GM12864 (cell line): ENCODE measurements around the gene SNTA1.
"Not testable (repeated sequence)": the region's sequence is repeated elsewhere in the genome, so short reads cannot be mapped to it uniquely, and the experiment has no call there.

Source experiments
- DNase-seq: peaks from one replicate; pipeline ENCODE4 v3.0.0-alpha.2; 2011; ENCODE audit warnings: low read depth
- H3K4me3 ChIP-seq: 2 replicates; pipeline ENCODE4 v1.5.1; 2011; ENCODE audit warnings: mild to moderate bottlenecking, low read depth, low read length, control low read depth
- CTCF ChIP-seq: IDR thresholded peaks from 2 replicates; pipeline ENCODE4 v1.5.1; 2011; ENCODE audit warnings: low read depth, mild to moderate bottlenecking, moderate library complexity, low read length, control low read depth, inconsistent platforms; ENCODE audit errors: missing control alignments

SNTA1 gene

DNA sequence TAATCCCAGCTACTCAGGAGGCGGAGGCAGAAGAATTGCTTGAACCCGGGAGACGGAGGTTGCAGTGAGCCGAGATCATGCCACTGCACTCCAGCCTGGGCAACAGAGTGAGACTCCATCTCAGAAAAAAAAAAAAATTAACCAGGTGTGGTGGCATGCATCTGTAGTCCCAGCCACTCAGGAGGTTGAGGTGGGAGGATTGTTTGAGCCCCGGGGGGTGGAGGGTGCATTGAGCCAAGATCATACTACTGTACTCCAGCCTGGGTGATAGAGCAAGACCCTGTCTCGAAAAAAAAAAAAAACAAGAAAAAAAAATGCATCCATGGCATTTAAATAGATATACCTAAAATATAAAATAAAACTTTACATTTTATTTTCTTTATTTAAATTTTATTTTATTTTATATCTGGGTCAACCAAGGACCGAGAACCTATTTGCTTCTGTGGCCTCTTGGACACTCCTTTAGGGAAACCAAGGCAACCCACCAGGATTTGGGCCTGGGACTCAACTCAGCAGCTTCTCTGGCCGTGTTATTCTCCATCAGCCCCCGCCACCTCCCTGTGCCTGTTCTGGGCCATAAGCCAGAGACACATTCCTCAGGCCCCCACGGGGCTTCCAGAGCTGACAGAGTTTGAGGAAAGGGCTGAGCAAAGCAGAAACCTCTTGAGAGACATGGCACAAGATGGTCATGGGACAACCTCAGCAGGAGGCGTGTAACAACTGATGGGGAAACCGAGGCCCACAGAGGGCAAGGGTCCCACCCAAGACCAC is 6.2 kb downstream of the SNTA1 start:
- no peak for DNase-seq
- no peak overlapping the region for H3K4me3 ChIP-seq
- no peak for TF ChIP-seq CTCF

DNA sequence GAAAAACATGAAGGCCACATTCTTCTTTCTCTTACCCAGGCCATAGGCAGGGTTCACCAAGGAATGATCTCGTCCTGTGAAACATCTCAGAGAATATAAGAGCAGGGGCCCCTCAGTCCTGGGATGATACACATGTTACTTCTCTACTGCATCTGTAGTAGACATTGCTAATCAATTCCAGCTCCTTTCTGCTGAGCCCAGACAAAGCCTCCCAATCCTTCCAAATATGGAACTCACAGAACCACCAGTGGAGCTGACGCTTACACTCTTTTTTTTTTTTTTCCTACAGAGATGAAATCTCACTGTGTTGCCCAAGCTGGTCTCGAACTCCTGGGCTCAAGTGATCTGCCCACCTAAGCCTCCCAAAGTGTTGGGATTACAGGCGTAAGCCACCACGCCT is 9.1 kb downstream of the SNTA1 start:
- no peak for TF ChIP-seq CTCF
- no peak overlapping the region for H3K4me3 ChIP-seq
- DNase-seq, result no peak

DNA sequence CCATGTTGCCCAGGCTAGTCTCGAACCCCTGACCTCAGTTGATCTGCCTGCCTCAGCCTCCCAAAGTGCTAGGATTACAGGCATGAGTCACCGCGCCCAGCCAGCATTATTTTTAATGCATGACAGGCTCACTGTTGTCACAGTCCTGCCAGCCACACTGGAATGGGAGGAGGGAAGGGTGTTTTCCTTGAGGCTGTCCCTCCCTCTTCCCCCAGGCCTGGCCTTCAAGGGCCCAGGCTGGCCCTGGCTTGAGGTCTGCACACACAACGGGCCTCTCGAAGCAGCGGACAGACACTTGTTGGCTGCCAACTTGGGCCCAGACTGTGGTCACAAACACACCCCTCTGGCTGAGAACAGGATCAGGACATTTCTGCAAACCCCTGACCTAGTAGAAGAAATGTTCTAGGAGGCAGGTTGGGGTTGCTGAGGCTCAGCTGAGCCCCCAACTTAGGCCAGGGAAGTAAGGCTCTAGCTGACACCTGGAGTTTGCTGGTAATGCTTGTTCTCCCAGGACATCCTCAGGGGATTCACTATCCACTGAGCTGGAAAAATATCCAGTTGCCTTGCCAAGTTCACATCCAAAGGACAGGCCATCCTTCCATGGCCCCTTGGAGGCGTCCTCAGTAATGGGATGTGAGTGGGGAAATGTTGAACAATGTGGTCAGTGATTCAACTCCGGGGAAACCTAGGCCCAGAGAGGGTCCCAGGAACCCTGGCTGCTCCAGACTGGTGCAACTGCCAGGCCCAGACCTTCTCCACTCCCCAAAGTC is 9.9 kb downstream of the SNTA1 start:
- no peak for TF ChIP-seq CTCF
- no peak for DNase-seq

DNA sequence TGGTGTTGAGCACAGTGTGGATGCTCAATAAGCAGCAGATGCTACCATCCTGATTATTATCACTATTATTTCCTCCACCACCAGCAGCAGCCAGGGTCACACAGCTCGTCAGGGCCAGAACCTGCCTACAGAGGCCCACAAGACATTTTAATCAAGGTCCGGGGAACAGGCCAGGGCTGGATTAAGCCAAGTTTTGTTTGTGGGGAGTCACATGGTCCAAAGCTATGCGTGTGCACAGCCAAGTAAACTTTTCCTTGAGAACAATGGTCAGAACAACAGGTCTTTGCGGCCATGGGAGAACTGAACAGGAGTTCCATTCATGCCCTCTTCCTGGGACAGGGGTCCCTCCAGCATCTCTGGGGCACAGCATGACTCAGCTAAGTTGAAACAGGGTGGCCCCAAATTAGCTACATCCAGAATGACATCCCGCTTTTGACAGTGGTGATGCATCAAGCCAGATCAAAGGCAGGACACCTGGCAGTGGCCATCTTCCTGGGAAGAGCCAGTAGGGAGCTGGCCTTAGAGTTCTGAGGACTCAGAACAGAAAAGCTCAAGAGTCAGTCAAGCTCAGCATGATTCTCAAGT is 11.7 kb downstream of the SNTA1 start:
- no peak for TF ChIP-seq CTCF
- DNase-seq, result no peak
- H3K4me3 ChIP-seq, result no peak overlapping the region

More for the DNA sequence above, 9.9 kb downstream of the SNTA1 start:
- no peak overlapping the region for H3K4me3 ChIP-seq

DNA sequence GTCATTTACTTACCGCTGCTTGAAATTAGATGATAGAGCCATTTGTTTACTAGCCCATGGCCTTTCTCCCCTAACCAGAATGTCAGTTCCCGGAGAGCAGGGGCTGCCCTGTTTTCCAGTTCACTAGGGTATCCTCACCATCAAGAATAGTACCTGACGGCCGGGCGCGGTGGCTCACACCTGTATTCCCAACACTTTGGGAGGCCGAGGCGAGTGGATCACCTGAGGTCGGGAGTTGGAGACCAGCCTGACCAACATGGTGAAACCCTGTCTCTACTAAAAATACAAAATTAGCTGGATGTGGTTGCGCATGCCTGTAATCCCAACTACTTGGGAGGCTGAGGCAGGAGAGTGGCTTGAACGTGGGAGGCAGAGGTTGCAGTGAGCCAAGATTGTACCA is 19.7 kb downstream of the SNTA1 start:
- not testable (repeated sequence) for H3K4me3 ChIP-seq, DNase-seq

DNA sequence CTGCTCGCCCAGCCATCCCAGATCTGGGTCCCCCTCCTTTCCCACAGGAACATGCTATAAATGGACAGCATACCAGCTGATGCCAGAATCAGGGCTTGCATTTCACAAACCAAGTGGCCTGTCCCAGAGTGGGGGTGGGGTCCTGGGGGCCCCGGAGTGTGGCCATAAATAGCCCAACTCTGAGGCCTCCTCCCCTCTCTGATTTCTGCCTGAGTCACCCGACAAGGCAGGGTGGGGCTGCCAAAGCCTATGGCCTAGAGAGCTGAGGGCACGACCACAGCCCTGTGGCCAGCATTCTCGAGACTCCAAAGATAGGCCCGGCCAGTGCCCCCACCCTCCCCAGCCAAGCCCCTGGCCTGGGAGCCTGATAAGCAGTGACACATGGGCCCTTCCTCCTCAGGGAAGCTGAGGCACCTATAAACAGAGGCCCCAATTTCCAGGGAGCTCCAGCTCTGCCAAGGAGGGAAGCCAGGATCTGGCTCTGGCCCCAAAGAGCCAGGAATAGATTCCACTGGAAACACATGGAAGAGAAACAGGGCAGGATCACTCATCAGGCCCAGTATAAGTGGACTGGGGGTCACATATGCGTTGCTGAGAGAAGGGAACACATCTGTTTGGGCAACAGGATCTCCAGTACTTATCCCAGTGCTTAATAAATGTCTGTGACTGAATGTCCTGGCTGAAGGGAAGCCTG is 20.3 kb downstream of the SNTA1 start:
- H3K4me3 ChIP-seq, result no peak overlapping the region
- DNase-seq, result no peak
- TF ChIP-seq CTCF, result no peak
